ENCODE measurements around the gene GADD45GIP1. TPM values are rescaled to one million over a fixed set of nuclear protein-coding genes. Genes with fewer than 3 reads are reported as not detected.

The GADD45GIP1 gene
- total and polyA plus RNA-seq, 10 of the 15 experiments (the other 5 are each of a cell fraction or from before 2014, with no cell fraction given) = 5.1 to 136 (median 30.1) TPM

DNA sequence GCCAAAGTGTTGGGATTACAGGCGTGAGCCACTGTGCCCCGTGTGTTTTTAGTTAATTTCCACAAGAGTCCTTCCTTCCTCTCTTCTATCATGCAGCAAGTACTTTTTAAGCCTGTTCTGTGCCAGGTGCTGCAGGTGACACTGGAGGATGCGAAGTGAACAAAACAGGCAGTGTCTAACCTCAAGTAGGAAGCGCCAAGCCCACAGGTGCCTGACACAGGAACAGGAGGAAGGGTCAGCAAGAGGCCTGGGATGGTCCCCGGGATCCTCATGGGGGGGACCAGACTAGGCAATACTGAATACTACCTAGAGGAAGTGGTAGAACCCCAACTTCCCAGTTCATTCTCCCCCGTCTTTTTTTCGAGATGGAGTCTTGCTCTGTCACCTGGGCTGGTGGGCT, 20.4 kb downstream of the GADD45GIP1 start:
- Histone ChIP-seq H3K4me2 (ENCODE audit: control insufficient read depth, insufficient read depth) (peak overlapping the region; percentile 100), H3K4me3 (no peak overlapping the region), H3K4me1 (ENCODE audit: control insufficient read depth, insufficient read depth, low read length) (peaks cover 34% of the 10 kb centered on the region), H3K27ac (ENCODE audit: control insufficient read depth, insufficient read depth) (peak overlapping the region; percentile 89), H3K27me3 (replicated peaks in 1 of 2; ENCODE audit: control insufficient read depth in 2 of 2, insufficient read depth in 2 of 2, low read length in 1 of 2) (no peaks in the 10 kb centered on the region), H3K36me3 (ENCODE audit: control insufficient read depth in 2 of 2, insufficient read depth in 2 of 2, low read length in 1 of 2) (peaks cover 13 to 24% of the 10 kb centered on the region in 2 experiments), H3K9ac (ENCODE audit: control insufficient read depth, insufficient read depth, low read length) (peak overlapping the region; percentile 16; the same call in 1 of the 2 replicates), H2AFZ (ENCODE audit: control insufficient read depth, low read depth, low read length) (peak overlapping the region; percentile 81), H4K20me1 (ENCODE audit: control insufficient read depth, insufficient read depth) (peaks cover 12% of the 10 kb centered on the region; the same call in 1 of the 2 replicates), H3K9me3 (replicated peaks; ENCODE audit: control insufficient read depth, insufficient read depth, low read length) (no peaks in the 10 kb centered on the region), H3K79me2 (ENCODE audit: control insufficient read depth, insufficient read depth, low read length) (peaks cover 52% of the 10 kb centered on the region)
- TF ChIP-seq E2F4 (IDR thresholded peaks at IDR 0.05; ENCODE audit: low read depth, low read length) = no peak
- TF ChIP-seq BCL11A (IDR thresholded peaks at IDR 0.05; ENCODE audit: low read depth, low read length) = no peak
- TF ChIP-seq SUZ12 (IDR thresholded peaks at IDR 0.05; ENCODE audit: unreplicated experiment) = no peak
- no peak for TF ChIP-seq SIN3A (IDR thresholded peaks at IDR 0.05; ENCODE audit: low read depth, low read length)
- no peak for TF ChIP-seq PAX5 (IDR thresholded peaks at IDR 0.05; ENCODE audit: borderline replicate concordance, low read depth, low read length)
- no peak for TF ChIP-seq RBBP5 (conservative IDR thresholded peaks at IDR 0.05)
- no peak for TF ChIP-seq POLR2AphosphoS5 (IDR thresholded peaks at IDR 0.05; ENCODE audit: low read length)
- no peak for TF ChIP-seq TARDBP (IDR thresholded peaks at IDR 0.05; ENCODE audit: borderline replicate concordance)
- no peak for TF ChIP-seq POLR2A (IDR thresholded peaks at IDR 0.05; ENCODE audit: low read depth, low read length)
- no peak for TF ChIP-seq FOXM1 (IDR thresholded peaks at IDR 0.05; ENCODE audit: low read depth, low read length)
- TF ChIP-seq MYC (IDR thresholded peaks at IDR 0.05; ENCODE audit: insufficient read depth, insufficient read length, insufficient replicate concordance, low read length, severe bottlenecking) = no peak
- no peak for TF ChIP-seq ZNF384 (IDR thresholded peaks at IDR 0.05; ENCODE audit: borderline replicate concordance, low read depth, low read length)
- TF ChIP-seq NR2F1 (conservative IDR thresholded peaks at IDR 0.05) = no peak
- no peak for TF ChIP-seq MXI1 (IDR thresholded peaks at IDR 0.05; ENCODE audit: low read depth, low read length)
- no peak for TF ChIP-seq ZNF24 (IDR thresholded peaks at IDR 0.05)
- TF ChIP-seq, protein P1, sequence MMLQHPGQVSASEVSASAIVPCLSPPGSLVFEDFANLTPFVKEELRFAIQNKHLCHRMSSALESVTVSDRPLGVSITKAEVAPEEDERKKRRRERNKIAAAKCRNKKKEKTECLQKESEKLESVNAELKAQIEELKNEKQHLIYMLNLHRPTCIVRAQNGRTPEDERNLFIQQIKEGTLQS (IDR thresholded peaks at IDR 0.05; ENCODE audit: borderline replicate concordance, extremely low read depth, low read depth, low read length) = no peak
- TF ChIP-seq CHD4 (IDR thresholded peaks at IDR 0.05) = no peak
- no peak for TF ChIP-seq FOXK2 (IDR thresholded peaks at IDR 0.05)
- ATAC-seq (no peak), FAIRE-seq (no peak), DNase-seq (ENCODE audit: low read depth, low spot score) (no peak)
- WGBS (ENCODE audit: insufficient coverage, insufficient replicate concordance, low lambda C conversion rate, missing lambda C conversion rate) = 55% methylated on average over 7 of the region's 7 CpGs
- BruUV-seq (replicated peaks) = no TSS peak
- in situ Hi-C loops (cut with MboI) = no loop called here
- intact Hi-C loops (cut with micrococcal nuclease; ENCODE audit: unreplicated experiment) = loop anchor here (5.0 kb wide), 1 partner anchor 149 kb away; no protein-coding TSS in a partner anchor
- RAD21 ChIA-PET (ENCODE audit: unreplicated experiment) = interaction anchor here (1.7 to 1.8 kb wide), 2 partner anchors 29 to 36 kb away, joined by 5 to 8 read pairs; no protein-coding TSS in a partner anchor
- POLR2A ChIA-PET = interaction anchor here (1.0 to 3.1 kb wide), 5 partner anchors 8 to 51 kb away, joined by 3 to 11 read pairs (median 6); partner anchors contain the start of gene RAD23A
- CTCF ChIA-PET = interaction anchor here (1.4 to 1.6 kb wide), 2 partner anchors 29 to 52 kb away, joined by 8 to 9 read pairs; no protein-coding TSS in a partner anchor
- SMC1A ChIA-PET (ENCODE audit: uncharacterized antibody, unreplicated experiment) = interaction anchor here (1.8 kb wide), 1 partner anchor 17 kb away, joined by 9 read pairs; no protein-coding TSS in a partner anchor
